ENCODE measurements around the gene DDA1. TPM values are rescaled to one million over a fixed set of nuclear protein-coding genes. Genes with fewer than 3 reads are reported as not detected.

DDA1 gene
- total and polyA plus RNA-seq, 4 donors: 21.4 to 71.0 (median 28.7) TPM

DNA sequence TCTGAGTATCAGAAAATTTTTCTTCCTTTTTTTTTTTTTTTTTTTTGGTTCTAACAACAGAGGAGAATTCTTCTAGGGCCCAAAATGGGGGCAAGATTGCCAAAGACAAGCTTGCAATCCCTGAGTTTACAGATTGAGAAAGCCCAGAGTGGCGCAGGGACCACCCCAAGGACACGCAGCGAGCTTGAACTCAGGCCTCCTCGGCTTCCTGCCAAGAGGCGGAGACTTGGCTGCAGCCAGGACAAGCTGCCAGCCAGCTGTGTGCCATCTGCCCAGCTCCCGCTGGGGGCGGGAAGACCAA is 4.2 kb upstream of the DDA1 start:
- Histone ChIP-seq H3K4me3 (ENCODE audit: low read length in 2 of 2) (no peak overlapping the region), H3K9me3 (ENCODE audit: control insufficient read depth, low read length) (no peaks in the 10 kb centered on the region), H3K36me3 (ENCODE audit: control insufficient read depth in 1 of 2, insufficient read depth in 2 of 2, low read length in 1 of 2) (no peaks in the 10 kb centered on the region), H3K27me3 (ENCODE audit: control insufficient read depth in 1 of 2, insufficient read depth in 2 of 2, low read length in 1 of 2) (no peaks in the 10 kb centered on the region), H3K27ac (ENCODE audit: low read depth in 1 of 2, low read length in 2 of 2) (peak overlapping the region in 1 of 2 donors; percentile 27), H3K4me1 (ENCODE audit: control insufficient read depth in 1 of 2, insufficient read depth in 2 of 2, low read length in 2 of 2) (no peaks in the 10 kb centered on the region)
- intact Hi-C loops (cut with DNase I): loop anchor here in 1 of 2 donors (2.0 kb wide), 1 partner anchor 32 kb away; the partner anchor contains the start of gene GTPBP3
- no peak for DNase-seq
- 5% methylated on average over 7 of the region's 7 CpGs for WGBS, 2 donors
- ATAC-seq (ENCODE audit: low FRiP score): no peak

DNA sequence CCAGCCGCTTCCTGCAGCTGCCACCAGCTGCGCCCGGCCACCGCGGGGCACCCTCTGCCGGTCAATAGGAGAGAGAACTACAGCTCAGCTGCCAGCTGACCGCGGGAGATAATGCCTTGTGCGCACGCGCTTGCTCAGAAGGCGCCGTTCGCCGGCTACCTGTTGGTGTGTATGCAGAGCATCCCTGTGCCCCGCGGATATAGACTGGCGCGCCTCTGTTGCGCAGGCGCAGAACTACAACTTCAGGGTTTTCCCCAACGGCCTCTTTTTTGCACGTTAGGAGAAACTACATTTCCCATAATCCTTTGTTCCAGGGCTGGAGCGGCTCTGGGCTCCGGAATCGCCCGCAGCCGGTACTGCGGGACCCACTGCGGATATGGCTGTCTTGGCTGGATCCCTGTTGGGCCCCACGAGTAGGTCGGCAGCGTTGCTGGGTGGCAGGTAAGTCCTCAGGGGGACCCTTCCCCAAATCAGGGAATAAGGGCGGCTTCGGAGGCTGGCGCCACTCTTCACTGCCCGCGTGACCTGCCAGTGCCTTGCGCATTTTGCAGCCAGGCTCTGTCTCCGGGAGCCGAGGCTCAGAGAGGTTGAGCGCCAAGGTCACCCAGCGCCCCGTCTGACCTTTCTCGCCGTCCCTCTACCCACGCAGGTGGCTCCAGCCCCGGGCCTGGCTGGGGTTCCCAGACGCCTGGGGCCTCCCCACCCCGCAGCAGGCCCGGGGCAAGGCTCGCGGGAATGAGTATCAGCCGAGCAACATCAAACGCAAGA is 3.7 kb upstream of the DDA1 start, which contains the start of gene MRPL34:
Gene MRPL34, plus strand, starts transcription at position 356 of the 768 bp plus-strand sequence. Its CDS starts 21 bp downstream, at position 377.
- no peaks in the 10 kb centered on the region for H3K9me3 ChIP-seq (ENCODE audit: control insufficient read depth, low read length)
- no peaks in the 10 kb centered on the region for H3K27me3 ChIP-seq (ENCODE audit: control insufficient read depth in 1 of 2, insufficient read depth in 2 of 2, low read length in 1 of 2)
- no peaks in the 10 kb centered on the region for H3K4me1 ChIP-seq (ENCODE audit: control insufficient read depth in 1 of 2, insufficient read depth in 2 of 2, low read length in 2 of 2)
- intact Hi-C loops (cut with DNase I): loop anchor here in 1 of 2 donors (2.0 kb wide), 1 partner anchor 31 kb away; the partner anchor contains the start of gene GTPBP3
- H3K27ac ChIP-seq (ENCODE audit: low read depth in 1 of 2, low read length in 2 of 2): peak within 1 kb of the TSS in 1 of 2 donors; percentile 68
- peak; percentile 80 for ATAC-seq (ENCODE audit: low FRiP score)
- 0% methylated on average over 55 of the region's 55 CpGs for WGBS, 2 donors
- H3K36me3 ChIP-seq (ENCODE audit: control insufficient read depth in 1 of 2, insufficient read depth in 2 of 2, low read length in 1 of 2): no peaks in the 10 kb centered on the region
- peak within 1 kb of the TSS; percentile 20 to 53 for H3K4me3 ChIP-seq (ENCODE audit: low read length in 2 of 2)
- peak; percentile 97 to 98 for DNase-seq

DNA sequence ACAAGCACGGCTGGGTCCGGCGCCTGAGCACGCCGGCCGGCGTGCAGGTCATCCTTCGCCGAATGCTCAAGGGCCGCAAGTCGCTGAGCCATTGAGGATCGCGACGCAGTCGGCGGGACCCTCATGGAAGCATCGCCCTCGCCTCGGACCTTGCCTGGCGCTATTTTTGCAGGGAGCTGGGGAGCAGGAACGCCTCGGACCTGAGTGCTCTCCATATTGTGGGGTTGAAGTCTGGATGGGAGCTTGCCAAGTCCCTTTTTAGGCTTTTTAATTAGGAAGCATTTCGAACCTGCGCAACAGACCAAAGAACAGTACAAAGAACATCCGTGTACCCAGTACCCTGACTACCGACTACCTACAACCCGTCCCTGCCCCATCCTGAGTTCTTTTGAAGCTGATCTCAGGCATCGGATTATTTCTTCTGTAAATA is 3.1 kb upstream of the DDA1 start:
- Histone ChIP-seq H3K36me3 (ENCODE audit: control insufficient read depth in 1 of 2, insufficient read depth in 2 of 2, low read length in 1 of 2) (no peaks in the 10 kb centered on the region), H3K27ac (ENCODE audit: low read depth in 1 of 2, low read length in 2 of 2) (peak overlapping the region in 1 of 2 donors; percentile 68), H3K9me3 (ENCODE audit: control insufficient read depth, low read length) (no peaks in the 10 kb centered on the region), H3K4me3 (ENCODE audit: low read length in 2 of 2) (peak overlapping the region; percentile 20 to 53), H3K4me1 (ENCODE audit: control insufficient read depth in 1 of 2, insufficient read depth in 2 of 2, low read length in 2 of 2) (no peaks in the 10 kb centered on the region), H3K27me3 (ENCODE audit: control insufficient read depth in 1 of 2, insufficient read depth in 2 of 2, low read length in 1 of 2) (no peaks in the 10 kb centered on the region)
- intact Hi-C loops (cut with DNase I): no loop called here
- peak; percentile 61 to 82 for DNase-seq
- no peak for ATAC-seq (ENCODE audit: low FRiP score)
- 5 to 6% methylated on average over 28 of the region's 28 CpGs for WGBS, 2 donors

DNA sequence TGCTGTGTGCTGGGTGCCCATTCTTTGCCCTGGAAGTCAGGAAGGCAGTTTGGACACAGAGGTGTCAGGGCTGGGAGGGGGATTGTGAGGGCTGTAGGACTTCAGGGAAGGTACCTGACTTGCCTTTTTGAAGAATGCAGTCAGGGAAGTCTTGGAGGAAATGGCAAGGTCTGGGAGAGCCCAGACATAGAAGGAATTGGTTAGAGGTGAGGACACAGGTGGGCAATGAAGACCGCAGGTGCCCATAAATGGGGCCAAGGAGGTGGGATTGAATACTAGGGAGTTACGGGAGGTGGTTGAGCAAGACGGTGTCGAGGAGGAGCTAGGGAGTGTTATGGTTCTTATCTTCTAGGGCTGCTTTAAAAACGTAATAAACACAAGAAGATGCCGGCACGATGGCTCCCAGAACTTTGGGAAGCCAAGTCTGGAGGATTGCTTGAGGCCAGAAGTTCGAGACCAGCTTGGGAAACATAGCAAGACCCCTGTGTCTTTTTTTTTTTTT is 1.4 kb upstream of the DDA1 start:
- intact Hi-C loops (cut with DNase I): no loop called here
- no peaks in the 10 kb centered on the region for H3K4me1 ChIP-seq (ENCODE audit: control insufficient read depth in 1 of 2, insufficient read depth in 2 of 2, low read length in 2 of 2)
- WGBS, 2 donors: 86 to 87% methylated on average over 8 of the region's 8 CpGs

DNA sequence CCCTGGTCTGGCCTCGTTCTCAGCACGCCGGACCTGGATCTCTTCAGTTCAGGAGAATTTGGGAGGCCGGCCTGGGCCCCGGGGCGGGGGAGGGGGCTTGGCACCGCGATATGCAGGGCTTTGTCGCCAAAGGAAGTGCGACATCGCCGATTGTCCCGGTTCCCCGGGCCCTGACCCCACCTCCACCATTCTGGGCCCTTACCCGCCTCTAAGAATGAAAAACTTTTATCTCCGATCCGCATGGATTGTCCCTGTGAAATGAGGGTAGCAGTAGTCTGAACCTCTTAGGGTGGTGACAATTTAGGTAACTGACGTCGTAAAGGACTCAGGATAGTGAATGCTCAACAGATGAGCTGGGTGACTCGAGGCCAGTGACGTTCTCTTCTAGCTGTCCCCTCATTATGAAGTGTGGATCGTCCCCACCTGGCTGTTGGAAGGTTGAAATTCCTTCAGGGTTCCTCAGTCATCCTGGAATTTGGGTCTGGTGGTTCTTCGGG is 650 bp downstream of the DDA1 start:
- Histone ChIP-seq H3K4me3 (ENCODE audit: low read length in 2 of 2) (peak overlapping the region; percentile 62 to 76), H3K36me3 (ENCODE audit: control insufficient read depth in 1 of 2, insufficient read depth in 2 of 2, low read length in 1 of 2) (peaks cover 0 to 4% of the 10 kb centered on the region in 2 donors), H3K27me3 (ENCODE audit: control insufficient read depth in 1 of 2, insufficient read depth in 2 of 2, low read length in 1 of 2) (no peaks in the 10 kb centered on the region), H3K9me3 (ENCODE audit: control insufficient read depth, low read length) (no peaks in the 10 kb centered on the region), H3K4me1 (ENCODE audit: control insufficient read depth in 1 of 2, insufficient read depth in 2 of 2, low read length in 2 of 2) (no peaks in the 10 kb centered on the region), H3K27ac (ENCODE audit: low read depth in 1 of 2, low read length in 2 of 2) (no peak overlapping the region)
- DNase-seq: no peak
- WGBS, 2 donors: 5 to 6% methylated on average over 23 of the region's 23 CpGs
- intact Hi-C loops (cut with DNase I): no loop called here
- no peak for ATAC-seq (ENCODE audit: low FRiP score)

More for the DNA sequence above, 1.4 kb upstream of the DDA1 start:
- no peaks in the 10 kb centered on the region for H3K36me3 ChIP-seq (ENCODE audit: control insufficient read depth in 1 of 2, insufficient read depth in 2 of 2, low read length in 1 of 2)
- H3K27ac ChIP-seq (ENCODE audit: low read depth in 1 of 2, low read length in 2 of 2): no peak overlapping the region
- H3K27me3 ChIP-seq (ENCODE audit: control insufficient read depth in 1 of 2, insufficient read depth in 2 of 2, low read length in 1 of 2): no peaks in the 10 kb centered on the region
- H3K4me3 ChIP-seq (ENCODE audit: low read length in 2 of 2): no peak overlapping the region
- no peak for ATAC-seq (ENCODE audit: low FRiP score)
- DNase-seq: no peak
- H3K9me3 ChIP-seq (ENCODE audit: control insufficient read depth, low read length): no peaks in the 10 kb centered on the region

DNA sequence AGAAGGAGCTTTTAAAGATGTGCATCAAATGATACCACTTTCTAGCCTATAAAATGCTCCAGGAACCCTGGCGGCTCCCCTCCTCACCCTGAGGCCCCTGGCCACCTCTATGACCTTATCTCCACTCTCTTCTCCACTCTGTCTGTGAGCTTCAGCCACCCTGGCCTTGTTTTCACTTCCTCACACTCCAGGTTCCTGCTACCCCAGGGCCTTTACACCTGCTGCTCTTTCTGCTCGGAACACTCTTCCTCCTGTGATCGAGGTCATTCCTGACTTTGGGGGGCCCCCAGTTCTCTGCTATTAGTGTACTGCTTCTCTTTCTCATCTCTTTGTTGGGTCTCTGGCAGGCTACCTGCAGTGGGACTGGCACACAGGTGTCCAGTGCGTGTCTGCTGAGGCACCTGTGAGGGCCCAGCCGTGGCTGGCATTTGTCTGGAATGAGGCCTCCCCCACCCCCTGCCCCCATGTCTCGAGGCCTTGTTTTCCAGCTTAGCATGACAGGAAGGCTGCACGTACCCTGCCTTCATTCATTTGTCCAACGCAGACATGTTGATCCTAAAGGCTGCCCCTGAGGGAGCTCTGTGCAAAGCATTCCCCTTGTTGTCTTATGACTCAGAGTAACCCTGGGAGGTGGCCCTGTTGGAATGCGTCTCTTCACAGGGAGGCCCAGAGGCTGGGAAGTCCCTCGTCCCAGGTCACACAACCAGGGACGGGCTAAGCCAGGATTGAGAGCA is 2.3 kb downstream of the DDA1 start:
- H3K4me3 ChIP-seq (ENCODE audit: low read length in 2 of 2): no peak overlapping the region
- no peaks in the 10 kb centered on the region for H3K4me1 ChIP-seq (ENCODE audit: control insufficient read depth in 1 of 2, insufficient read depth in 2 of 2, low read length in 2 of 2)
- peaks cover 0 to 4% of the 10 kb centered on the region in 2 donors for H3K36me3 ChIP-seq (ENCODE audit: control insufficient read depth in 1 of 2, insufficient read depth in 2 of 2, low read length in 1 of 2)
- no peak for DNase-seq
- WGBS, 2 donors: 56 to 58% methylated on average over 11 of the region's 11 CpGs
- H3K27ac ChIP-seq (ENCODE audit: low read depth in 1 of 2, low read length in 2 of 2): no peak overlapping the region
- H3K9me3 ChIP-seq (ENCODE audit: control insufficient read depth, low read length): no peaks in the 10 kb centered on the region
- H3K27me3 ChIP-seq (ENCODE audit: control insufficient read depth in 1 of 2, insufficient read depth in 2 of 2, low read length in 1 of 2): no peaks in the 10 kb centered on the region
- intact Hi-C loops (cut with DNase I): no loop called here
- ATAC-seq (ENCODE audit: low FRiP score): no peak

DNA sequence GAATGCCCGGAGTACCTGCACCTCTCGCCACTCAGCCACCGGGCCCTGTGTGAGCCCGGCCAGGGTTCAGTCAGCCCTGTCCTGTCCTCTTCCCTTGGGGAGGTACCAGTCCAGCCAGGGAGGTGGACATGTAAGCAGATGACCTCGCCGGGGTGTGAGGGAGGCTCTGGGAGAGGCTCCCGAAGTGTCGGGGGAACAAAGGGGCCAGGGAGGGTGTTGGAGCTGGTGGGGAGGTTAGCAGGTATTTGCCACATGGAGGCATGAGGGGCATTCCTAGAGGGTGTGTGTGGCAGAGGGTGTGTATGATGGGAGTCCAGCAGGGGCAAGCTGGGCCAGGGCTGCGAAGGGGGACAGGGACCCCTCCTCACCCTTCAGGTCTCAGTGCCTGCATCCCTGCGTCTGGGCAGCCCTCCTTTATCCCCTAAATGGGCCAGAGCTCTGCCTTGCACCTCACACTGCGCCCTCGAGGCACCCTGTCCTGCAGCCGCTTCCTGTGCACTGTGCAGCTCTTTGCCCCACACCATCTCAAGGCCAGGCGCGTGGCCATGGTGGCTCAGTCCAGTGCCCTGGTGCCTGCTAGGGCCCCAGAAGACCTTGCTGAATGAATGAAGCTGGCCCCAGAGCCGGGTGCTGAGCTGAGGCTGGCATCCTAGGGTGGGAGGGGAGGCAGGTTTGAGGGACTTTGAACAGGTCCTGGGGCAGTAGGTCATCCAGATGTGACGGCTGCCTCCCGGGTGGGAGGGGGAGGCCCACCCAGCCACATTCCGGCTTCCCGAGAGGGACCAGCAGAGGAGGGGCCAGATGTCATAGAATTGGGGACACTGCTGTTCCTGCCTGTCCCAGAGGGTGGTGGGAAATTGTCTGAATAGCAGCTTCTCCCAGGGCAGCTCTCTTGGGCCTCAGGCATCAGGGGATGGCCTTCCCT is 3.1 kb downstream of the DDA1 start:
- H3K27ac ChIP-seq (ENCODE audit: low read depth in 1 of 2, low read length in 2 of 2): no peak overlapping the region
- DNase-seq (no peak), ATAC-seq (ENCODE audit: low FRiP score) (no peak)
- no peaks in the 10 kb centered on the region for H3K4me1 ChIP-seq (ENCODE audit: control insufficient read depth in 1 of 2, insufficient read depth in 2 of 2, low read length in 2 of 2)
- no peaks in the 10 kb centered on the region for H3K27me3 ChIP-seq (ENCODE audit: control insufficient read depth in 1 of 2, insufficient read depth in 2 of 2, low read length in 1 of 2)
- WGBS, 2 donors: 83 to 84% methylated on average over 20 of the region's 20 CpGs
- H3K9me3 ChIP-seq (ENCODE audit: control insufficient read depth, low read length): no peaks in the 10 kb centered on the region
- no peak overlapping the region for H3K4me3 ChIP-seq (ENCODE audit: low read length in 2 of 2)
- peaks cover 0 to 4% of the 10 kb centered on the region in 2 donors for H3K36me3 ChIP-seq (ENCODE audit: control insufficient read depth in 1 of 2, insufficient read depth in 2 of 2, low read length in 1 of 2)
- intact Hi-C loops (cut with DNase I): no loop called here

DNA sequence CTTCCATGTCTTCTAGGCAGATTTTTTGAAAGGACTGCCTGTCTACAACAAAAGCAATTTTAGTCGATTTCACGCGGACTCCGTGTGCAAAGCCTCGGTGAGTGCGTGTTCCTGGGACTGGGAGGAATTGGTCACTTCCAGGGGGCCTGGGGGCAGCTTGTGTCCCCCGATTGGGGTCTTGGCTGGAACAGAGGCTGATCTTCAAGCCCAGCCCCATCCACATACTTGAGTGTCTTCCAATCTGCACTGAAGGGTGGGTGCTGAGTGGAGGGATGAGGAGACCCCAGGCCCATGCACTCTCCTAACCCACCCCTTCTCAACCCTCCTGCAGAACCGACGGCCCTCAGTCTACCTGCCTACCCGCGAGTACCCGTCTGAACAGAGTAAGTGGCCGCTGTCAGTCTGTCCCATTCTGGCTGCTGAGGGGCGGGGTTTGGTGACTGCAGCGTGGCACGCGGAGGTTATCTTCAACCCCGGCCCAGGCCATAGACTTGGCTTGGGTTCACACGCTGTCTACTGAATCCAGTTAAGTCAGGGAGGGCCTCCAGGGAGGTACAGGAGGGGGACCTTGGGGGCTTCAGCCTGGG is 4.7 kb downstream of the DDA1 start:
- no peaks in the 10 kb centered on the region for H3K4me1 ChIP-seq (ENCODE audit: control insufficient read depth in 1 of 2, insufficient read depth in 2 of 2, low read length in 2 of 2)
- no peak overlapping the region for H3K27ac ChIP-seq (ENCODE audit: low read depth in 1 of 2, low read length in 2 of 2)
- H3K4me3 ChIP-seq (ENCODE audit: low read length in 2 of 2): no peak overlapping the region
- no peaks in the 10 kb centered on the region for H3K9me3 ChIP-seq (ENCODE audit: control insufficient read depth, low read length)
- intact Hi-C loops (cut with DNase I): no loop called here
- no peaks in the 10 kb centered on the region for H3K27me3 ChIP-seq (ENCODE audit: control insufficient read depth in 1 of 2, insufficient read depth in 2 of 2, low read length in 1 of 2)
- DNase-seq (no peak), ATAC-seq (ENCODE audit: low FRiP score) (no peak)
- 90 to 91% methylated on average over 19 of the region's 19 CpGs for WGBS, 2 donors
- H3K36me3 ChIP-seq (ENCODE audit: control insufficient read depth in 1 of 2, insufficient read depth in 2 of 2, low read length in 1 of 2): peaks cover 0 to 4% of the 10 kb centered on the region in 2 donors

Data from aorta (tissue), 5 donors.